GM18951 (cell line): Measurements from ENCODE around the gene METTL25.
A peak's percentile ranks its signal among the peaks of the same experiment; 100 is the strongest.

Experiments
- POLR2A ChIP-seq: IDR thresholded peaks from 4 replicates; pipeline ENCODE4 v1.6.1; 2011; ENCODE audit warnings: mild to moderate bottlenecking; ENCODE audit not compliant: insufficient read length, insufficient read depth; ENCODE audit errors: extremely low read depth
- in situ Hi-C: fragments of 300-500 bp; cut with MboI; formaldehyde crosslinking; loops from one replicate; pipeline ENCODE4 v1.12.0; 2022; ENCODE audit warnings: low sequenced_read_pairs, mixed read lengths, inconsistent platforms; ENCODE audit not compliant: unreplicated experiment

METTL25 gene

GRCh38 chr12:82358200-82359114, at the start of gene METTL25, which contains the start of gene CCDC59:
Gene METTL25 (plus strand): TSS chr12:82358529. CDS start chr12:82358566, 37 bp downstream.
Gene CCDC59 (minus strand): TSS chr12:82358387. CDS start chr12:82358376, 11 bp downstream.
- in situ Hi-C loops, result loop anchor here (25.0 kb wide), 1 partner anchor 254 kb away; no protein-coding TSS in a partner anchor

GRCh38 chr12:82314406-82314892, 43.9 kb upstream of the METTL25 start:
- in situ Hi-C loops, result no loop called here
- TF ChIP-seq POLR2A, result no peak

More at GRCh38 chr12:82358200-82359114, at the start of gene METTL25, which contains the start of gene CCDC59:
- TF ChIP-seq POLR2A, result peak; percentile 90

- in situ Hi-C loops, result no loop called here
- no peak for TF ChIP-seq POLR2A
These were observed 39.1 kb upstream of the METTL25 start for GRCh38 chr12:82319276-82319675.

GRCh38 chr12:82325540-82326336, 32.6 kb upstream of the METTL25 start:
- in situ Hi-C loops, result loop anchor here (25.0 kb wide), 1 partner anchor 688 kb away; no protein-coding TSS in a partner anchor
- no peak for TF ChIP-seq POLR2A

- in situ Hi-C loops, result loop anchor here (25.0 kb wide), 1 partner anchor 690 kb away; no protein-coding TSS in a partner anchor
- no peak for TF ChIP-seq POLR2A
These were observed 31.3 kb upstream of the METTL25 start for GRCh38 chr12:82326905-82327503.

GRCh38 chr12:82327861-82328260, 30.5 kb upstream of the METTL25 start:
- in situ Hi-C loops, result loop anchor here (25.0 kb wide), 1 partner anchor 691 kb away; no protein-coding TSS in a partner anchor

GRCh38 chr12:82329508-82329907, 28.8 kb upstream of the METTL25 start:
- in situ Hi-C loops, result loop anchor here (25.0 kb wide), 1 partner anchor 692 kb away; no protein-coding TSS in a partner anchor

More at GRCh38 chr12:82327861-82328260, 30.5 kb upstream of the METTL25 start:
- no peak for TF ChIP-seq POLR2A

GRCh38 chr12:82350161-82350560, 8.2 kb upstream of the METTL25 start:
- TF ChIP-seq POLR2A, result no peak
- in situ Hi-C loops, result loop anchor here (25.0 kb wide), 1 partner anchor 262 kb away; no protein-coding TSS in a partner anchor

More at GRCh38 chr12:82329508-82329907, 28.8 kb upstream of the METTL25 start:
- TF ChIP-seq POLR2A, result no peak

GRCh38 chr12:82351390-82351789, 6.9 kb upstream of the METTL25 start:
- TF ChIP-seq POLR2A, result no peak
- in situ Hi-C loops, result loop anchor here (25.0 kb wide), 1 partner anchor 261 kb away; no protein-coding TSS in a partner anchor

- TF ChIP-seq POLR2A, result no peak
- in situ Hi-C loops, result loop anchor here (25.0 kb wide), 1 partner anchor 255 kb away; no protein-coding TSS in a partner anchor
These were observed 989 bp upstream of the METTL25 start for GRCh38 chr12:82357340-82357739.

- in situ Hi-C loops, result loop anchor here (25.0 kb wide), 1 partner anchor 254 kb away; no protein-coding TSS in a partner anchor
These were observed 507 bp upstream of the METTL25 start for GRCh38 chr12:82357845-82358199.

GRCh38 chr12:82359115-82359478, 768 bp downstream of the METTL25 start:
- in situ Hi-C loops, result loop anchor here (25.0 kb wide), 1 partner anchor 253 kb away; no protein-coding TSS in a partner anchor
- TF ChIP-seq POLR2A, result no peak

More at GRCh38 chr12:82357845-82358199, 507 bp upstream of the METTL25 start:
- no peak for TF ChIP-seq POLR2A

- in situ Hi-C loops, result loop anchor here (25.0 kb wide), 1 partner anchor 251 kb away; no protein-coding TSS in a partner anchor
These were observed 2.5 kb downstream of the METTL25 start for GRCh38 chr12:82360834-82361233.
